Colonic mucosa (tissue), 4 donors: ENCODE data around the gene PAM16. TPM values are rescaled to one million over a fixed set of nuclear protein-coding genes. Genes with fewer than 3 reads are reported as not detected.

Experiments used
- DNase-seq: peaks from one replicate; pipeline ENCODE4 v3.0.0-alpha.2; 2020
- H3K27ac ChIP-seq: fragments of 200-600 bp; one replicate; pipeline ENCODE4 v1.8.0; 2021
- H3K27me3 ChIP-seq: fragments of 200-600 bp; one replicate; pipeline ENCODE4 v1.8.0; 2021
- H3K36me3 ChIP-seq: fragments of 200-600 bp; one replicate; pipeline ENCODE4 v1.8.0; 2021
- H3K4me1 ChIP-seq: fragments of 200-600 bp; one replicate; pipeline ENCODE4 v1.8.0; 2021; ENCODE audit warnings: mild to moderate bottlenecking
- H3K4me3 ChIP-seq: fragments of 200-600 bp; one replicate; pipeline ENCODE4 v1.8.0; 2021
- H3K9ac ChIP-seq, 2 donors: one replicate each; pipeline ENCODE4 v1.7.0; 2013; ENCODE audit warnings: control low read depth in 2 of 2, low read depth in 2 of 2, low read length in 2 of 2
- H3K9me3 ChIP-seq: fragments of 200-600 bp; one replicate; pipeline ENCODE4 v1.8.0; 2021
- intact Hi-C: fragments of 100-400 bp; cut with DNase I; formaldehyde crosslinking; loops from one replicate; pipeline ENCODE4 v1.14.1; 2022
- total RNA-seq, 2 donors: library from RNA; stranded (reverse); fragmentation: NEBNext Ultra II Directional in 1 of 2; extraction: Animal tissue kit (Norgen Biotek cat#: 25700) in 1 of 2; gene quantifications; one replicate each; pipeline ENCODE4 v1.2.1, GENCODE V29; 2021
- TF ChIP-seq, protein P1 (sequence below): fragments of 200-600 bp; IDR thresholded peaks from one replicate; pipeline ENCODE4 v1.8.0; 2022; ENCODE audit warnings: antibody characterized with exemption, mild to moderate bottlenecking
- donor health status: healthy.
- donor health status: DM: no; HTN: no; CAD: no.
- donor health status: DM: no; HTN: no; CAD: no.

The PAM16 gene
- total RNA-seq, 2 donors from 2014 or later = 28.2 to 43.6 TPM

DNA sequence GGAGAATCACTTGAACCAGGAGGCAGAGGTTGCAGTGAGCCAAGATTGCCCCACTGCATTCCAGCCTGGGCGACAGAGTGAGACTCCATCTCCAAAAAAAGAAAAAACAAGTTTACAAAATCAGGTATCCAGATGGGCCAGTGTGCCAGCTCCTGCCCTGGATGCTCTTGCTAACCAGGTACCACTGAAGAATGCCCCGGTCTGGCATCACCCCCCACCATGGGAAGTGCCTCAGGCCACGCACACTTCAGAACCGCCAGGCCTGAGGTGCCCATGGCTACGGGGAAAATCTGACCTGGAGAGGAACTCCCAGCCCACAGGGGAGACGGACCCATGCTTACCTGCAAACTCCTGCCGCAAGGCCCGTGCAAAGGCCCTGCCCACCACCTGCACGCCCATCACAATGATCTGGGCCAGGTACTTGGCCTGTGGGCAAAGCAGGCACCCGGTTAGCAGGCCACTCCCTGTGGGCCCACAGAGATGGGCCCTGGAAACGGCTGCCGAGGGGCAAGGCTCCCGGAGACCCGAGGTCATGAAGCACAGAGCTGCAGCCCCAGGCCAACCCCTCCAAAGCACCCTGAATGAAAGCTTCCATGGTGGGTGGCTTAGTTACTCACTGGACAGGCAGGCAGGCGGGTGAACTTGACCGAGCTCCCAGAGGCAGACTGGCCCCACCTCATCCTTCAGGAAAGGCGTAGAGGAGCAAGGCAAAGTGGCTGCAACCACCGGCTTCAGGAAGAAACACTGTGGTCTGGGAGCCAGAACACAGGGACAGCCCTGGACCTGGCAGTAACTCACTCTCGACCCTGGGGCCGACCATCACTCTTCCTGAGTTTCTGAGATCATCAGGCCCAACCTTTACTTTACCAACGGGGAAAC, 8.0 kb downstream of the PAM16 start:
- TF ChIP-seq, protein P1, sequence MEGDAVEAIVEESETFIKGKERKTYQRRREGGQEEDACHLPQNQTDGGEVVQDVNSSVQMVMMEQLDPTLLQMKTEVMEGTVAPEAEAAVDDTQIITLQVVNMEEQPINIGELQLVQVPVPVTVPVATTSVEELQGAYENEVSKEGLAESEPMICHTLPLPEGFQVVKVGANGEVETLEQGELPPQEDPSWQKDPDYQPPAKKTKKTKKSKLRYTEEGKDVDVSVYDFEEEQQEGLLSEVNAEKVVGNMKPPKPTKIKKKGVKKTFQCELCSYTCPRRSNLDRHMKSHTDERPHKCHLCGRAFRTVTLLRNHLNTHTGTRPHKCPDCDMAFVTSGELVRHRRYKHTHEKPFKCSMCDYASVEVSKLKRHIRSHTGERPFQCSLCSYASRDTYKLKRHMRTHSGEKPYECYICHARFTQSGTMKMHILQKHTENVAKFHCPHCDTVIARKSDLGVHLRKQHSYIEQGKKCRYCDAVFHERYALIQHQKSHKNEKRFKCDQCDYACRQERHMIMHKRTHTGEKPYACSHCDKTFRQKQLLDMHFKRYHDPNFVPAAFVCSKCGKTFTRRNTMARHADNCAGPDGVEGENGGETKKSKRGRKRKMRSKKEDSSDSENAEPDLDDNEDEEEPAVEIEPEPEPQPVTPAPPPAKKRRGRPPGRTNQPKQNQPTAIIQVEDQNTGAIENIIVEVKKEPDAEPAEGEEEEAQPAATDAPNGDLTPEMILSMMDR = no peak
- Histone ChIP-seq H3K9ac (no peak overlapping the region), H3K4me1 (no peaks in the 10 kb centered on the region), H3K27ac (no peak overlapping the region), H3K9me3 (no peaks in the 10 kb centered on the region), H3K36me3 (no peaks in the 10 kb centered on the region), H3K27me3 (no peaks in the 10 kb centered on the region), H3K4me3 (no peak overlapping the region)
- intact Hi-C loops = no loop called here
- DNase-seq = no peak

DNA sequence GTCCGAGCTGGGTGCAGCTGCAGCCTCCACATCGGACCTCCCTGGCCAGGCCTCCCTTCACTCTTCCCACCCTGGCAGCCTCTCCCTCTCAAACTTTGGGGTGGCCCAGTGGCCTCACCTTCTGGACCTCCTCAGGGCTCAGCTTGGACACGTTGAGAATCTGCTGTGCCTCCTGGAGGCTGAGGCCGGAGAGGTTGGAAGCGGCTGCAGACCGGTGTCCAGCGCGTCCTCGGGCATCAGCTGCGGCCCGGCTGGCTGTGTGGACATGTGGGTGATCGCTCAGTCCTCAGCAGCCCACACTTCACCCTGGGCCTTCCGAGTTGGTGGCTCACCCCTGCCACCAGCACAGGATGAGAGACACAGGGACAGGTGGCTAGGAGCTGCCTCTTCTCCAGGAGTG, 9.9 kb downstream of the PAM16 start:
- DNase-seq = no peak
- no peak overlapping the region for H3K4me3 ChIP-seq
- no peaks in the 10 kb centered on the region for H3K36me3 ChIP-seq
- intact Hi-C loops = no loop called here
- no peaks in the 10 kb centered on the region for H3K9me3 ChIP-seq
- H3K27ac ChIP-seq = no peak overlapping the region
- no peaks in the 10 kb centered on the region for H3K27me3 ChIP-seq
- H3K4me1 ChIP-seq = no peaks in the 10 kb centered on the region
- H3K9ac ChIP-seq = no peak overlapping the region
- TF ChIP-seq, protein P1 = no peak

DNA sequence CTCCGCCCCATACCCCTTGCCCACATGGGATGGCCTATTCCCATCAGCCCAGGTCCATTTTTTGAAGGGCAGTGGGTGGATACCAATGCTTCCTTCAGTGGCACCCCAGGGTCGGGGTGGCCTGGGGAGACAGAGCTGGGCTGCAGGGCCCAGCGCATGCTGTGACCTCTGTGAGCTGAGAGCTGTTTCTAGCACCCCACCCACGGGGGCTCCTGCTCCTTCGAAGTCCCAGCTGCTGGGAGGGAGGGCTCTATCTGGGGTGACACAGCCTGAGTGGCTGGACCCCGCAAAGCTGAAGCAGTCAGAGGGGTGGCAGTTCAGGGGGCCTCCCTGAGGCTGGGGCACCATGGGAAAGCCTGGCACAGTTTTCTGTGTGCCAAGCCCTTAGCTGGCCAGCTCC, 10.7 kb downstream of the PAM16 start:
- Histone ChIP-seq H3K9me3 (no peaks in the 10 kb centered on the region), H3K27ac (no peak overlapping the region), H3K4me3 (no peak overlapping the region), H3K9ac (no peak overlapping the region), H3K27me3 (no peaks in the 10 kb centered on the region), H3K4me1 (no peaks in the 10 kb centered on the region), H3K36me3 (no peaks in the 10 kb centered on the region)
- intact Hi-C loops = no loop called here
- DNase-seq = no peak
- TF ChIP-seq, protein P1 = no peak

DNA sequence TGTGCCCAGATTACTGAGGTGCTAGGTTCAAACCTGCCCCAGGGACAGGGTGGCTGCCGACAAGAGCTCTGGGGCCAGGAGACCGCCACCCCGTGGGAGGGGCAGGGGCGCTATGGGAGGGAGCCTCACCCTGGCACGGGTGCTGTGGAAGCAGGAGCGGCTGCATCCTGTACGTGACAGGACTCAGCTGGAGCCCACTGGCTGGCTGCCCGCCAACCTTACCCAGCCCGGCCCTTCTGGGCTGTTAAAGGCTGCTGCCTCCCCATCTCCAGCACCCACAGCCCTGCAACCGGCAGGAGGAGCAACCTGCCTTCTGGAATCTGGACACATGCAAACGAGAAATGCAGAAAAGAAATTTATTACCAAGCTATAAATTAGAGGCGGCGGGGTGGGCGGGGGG, 11.2 kb downstream of the PAM16 start:
- Histone ChIP-seq H3K27me3 (no peaks in the 10 kb centered on the region), H3K4me1 (no peaks in the 10 kb centered on the region), H3K27ac (no peak overlapping the region), H3K4me3 (no peak overlapping the region), H3K9ac (no peak overlapping the region), H3K36me3 (no peaks in the 10 kb centered on the region), H3K9me3 (no peaks in the 10 kb centered on the region)
- TF ChIP-seq, protein P1 = no peak
- intact Hi-C loops = no loop called here
- no peak for DNase-seq

DNA sequence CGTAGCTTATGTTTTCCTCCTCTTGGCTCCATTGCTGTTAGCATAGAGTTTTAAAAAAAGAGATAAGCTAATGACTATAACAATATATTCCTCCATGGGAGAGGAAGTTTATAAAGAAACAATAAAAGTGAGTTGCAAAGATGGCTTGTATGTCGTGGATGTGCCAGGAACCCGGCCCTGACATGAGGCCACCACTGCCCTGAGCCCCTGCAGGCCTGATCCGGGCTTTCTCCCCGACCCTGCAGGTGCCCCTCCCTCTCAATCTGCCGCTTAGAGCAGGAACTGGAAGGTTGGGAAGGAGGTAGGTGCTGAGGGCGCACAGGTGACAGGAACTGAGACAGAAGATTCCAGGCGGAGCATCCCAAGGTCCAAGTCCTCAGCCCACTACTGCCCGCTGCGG, 11.7 kb downstream of the PAM16 start:
- Histone ChIP-seq H3K4me1 (no peaks in the 10 kb centered on the region), H3K9ac (no peak overlapping the region), H3K9me3 (no peaks in the 10 kb centered on the region), H3K36me3 (no peaks in the 10 kb centered on the region), H3K27me3 (no peaks in the 10 kb centered on the region), H3K27ac (no peak overlapping the region), H3K4me3 (no peak overlapping the region)
- no peak for DNase-seq
- intact Hi-C loops = no loop called here
- TF ChIP-seq, protein P1 = no peak
